Measurements from ENCODE around the gene TMEM144. TPM values are rescaled to one million over a fixed set of nuclear protein-coding genes. Genes with fewer than 3 reads are reported as not detected.

The TMEM144 gene
- total RNA-seq, 1 experiment from 2014 or later, result 7.9 TPM

GRCh38 chr4:158295053-158295452 lies 84.8 kb downstream of the TMEM144 start:
- DNase-seq (ENCODE audit: low read depth), result no peak

- no peak for DNase-seq (ENCODE audit: low read depth)
These were observed 87.6 kb downstream of the TMEM144 start for GRCh38 chr4:158297866-158298265.

GRCh38 chr4:158299459-158300007 lies 89.2 kb downstream of the TMEM144 start:
- DNase-seq (ENCODE audit: low read depth), result no peak

- DNase-seq (ENCODE audit: low read depth), result no peak
These were observed 89.7 kb downstream of the TMEM144 start for GRCh38 chr4:158300012-158300411.

- DNase-seq (ENCODE audit: low read depth), result peak; percentile 47
These were observed 92.0 kb downstream of the TMEM144 start for GRCh38 chr4:158302076-158302866.

- no peak for DNase-seq (ENCODE audit: low read depth)
These were observed 94.4 kb downstream of the TMEM144 start for GRCh38 chr4:158304694-158305093.

Other genes with a start within 250 kb of the TMEM144 start
- gene GASK1B, start 37.5 kb upstream of the TMEM144 start, total RNA-seq (2014; rRNA removed), result 54.4 and 60.4 TPM in 2 replicates